ENCODE measurements around the gene CYP8B1.

CYP8B1 gene, protein sequence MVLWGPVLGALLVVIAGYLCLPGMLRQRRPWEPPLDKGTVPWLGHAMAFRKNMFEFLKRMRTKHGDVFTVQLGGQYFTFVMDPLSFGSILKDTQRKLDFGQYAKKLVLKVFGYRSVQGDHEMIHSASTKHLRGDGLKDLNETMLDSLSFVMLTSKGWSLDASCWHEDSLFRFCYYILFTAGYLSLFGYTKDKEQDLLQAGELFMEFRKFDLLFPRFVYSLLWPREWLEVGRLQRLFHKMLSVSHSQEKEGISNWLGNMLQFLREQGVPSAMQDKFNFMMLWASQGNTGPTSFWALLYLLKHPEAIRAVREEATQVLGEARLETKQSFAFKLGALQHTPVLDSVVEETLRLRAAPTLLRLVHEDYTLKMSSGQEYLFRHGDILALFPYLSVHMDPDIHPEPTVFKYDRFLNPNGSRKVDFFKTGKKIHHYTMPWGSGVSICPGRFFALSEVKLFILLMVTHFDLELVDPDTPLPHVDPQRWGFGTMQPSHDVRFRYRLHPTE

DNA sequence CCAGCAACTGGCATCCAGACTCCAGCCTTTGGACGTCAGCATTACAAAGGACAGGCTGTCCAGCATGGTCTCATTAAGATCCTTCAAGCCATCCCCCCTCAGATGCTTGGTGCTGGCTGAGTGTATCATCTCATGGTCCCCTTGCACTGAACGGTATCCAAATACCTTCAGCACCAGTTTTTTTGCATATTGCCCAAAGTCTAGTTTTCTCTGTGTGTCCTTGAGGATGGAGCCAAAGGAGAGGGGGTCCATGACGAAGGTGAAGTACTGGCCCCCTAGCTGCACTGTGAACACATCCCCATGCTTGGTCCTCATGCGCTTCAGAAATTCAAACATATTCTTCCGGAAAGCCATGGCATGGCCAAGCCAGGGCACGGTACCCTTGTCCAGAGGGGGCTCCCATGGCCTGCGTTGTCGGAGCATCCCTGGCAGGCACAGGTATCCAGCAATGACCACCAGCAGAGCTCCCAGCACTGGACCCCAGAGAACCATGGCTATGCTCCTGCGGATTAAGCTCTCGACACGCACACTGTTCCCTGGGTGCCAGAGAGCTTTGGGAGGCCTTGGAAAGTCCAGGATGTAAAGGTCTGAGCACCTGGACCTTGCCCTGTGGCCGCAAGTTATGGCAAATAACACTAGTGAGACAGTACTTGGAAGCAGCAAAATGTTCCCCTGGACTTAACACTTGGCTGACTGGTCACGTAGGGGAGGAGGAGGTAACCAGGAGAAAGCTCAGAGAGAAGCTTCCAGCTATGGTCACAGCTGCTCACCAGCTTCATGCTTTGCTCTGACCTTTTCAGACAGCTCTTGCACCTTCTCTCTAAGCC, at the start of gene CYP8B1:
Gene CYP8B1, minus strand, starts transcription at position 555 of the 827 bp plus-strand sequence. Its CDS starts 63 bp downstream, at position 492.
- Mint-ChIP-seq H3K36me3 (no peaks in the 10 kb centered on the region), H3K27ac (no peak within 1 kb of the TSS), H3K27me3 (no peaks in the 10 kb centered on the region), H3K4me1 (peaks cover 4% of the 10 kb centered on the region), H3K9me3 (no peaks in the 10 kb centered on the region), H3K4me3 (no peak within 1 kb of the TSS)

DNA sequence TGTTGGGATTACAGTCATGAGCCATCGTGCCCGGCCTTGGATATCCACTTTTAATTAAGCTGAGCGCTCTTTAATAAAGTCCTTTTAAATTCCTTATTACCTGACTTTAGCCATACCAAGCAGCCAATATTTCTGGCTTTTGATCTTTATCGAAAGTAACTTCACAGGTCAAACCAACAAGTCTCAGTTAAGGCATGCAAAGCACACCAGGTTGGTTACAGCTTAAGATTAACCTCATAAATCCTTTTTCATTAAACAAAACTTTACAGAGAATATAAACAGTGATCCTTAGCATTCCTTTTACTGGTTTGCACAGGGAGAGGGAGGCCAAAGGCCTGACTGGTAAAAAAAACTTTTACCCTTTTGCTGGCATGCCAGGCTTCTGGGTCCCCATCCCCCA, 47.9 kb upstream of the CYP8B1 start:
- Mint-ChIP-seq H3K4me1 (peaks cover 12% of the 10 kb centered on the region), H3K27ac (no peak overlapping the region), H3K4me3 (no peak overlapping the region), H3K9me3 (no peaks in the 10 kb centered on the region), H3K36me3 (peaks cover 2% of the 10 kb centered on the region), H3K27me3 (no peaks in the 10 kb centered on the region)

DNA sequence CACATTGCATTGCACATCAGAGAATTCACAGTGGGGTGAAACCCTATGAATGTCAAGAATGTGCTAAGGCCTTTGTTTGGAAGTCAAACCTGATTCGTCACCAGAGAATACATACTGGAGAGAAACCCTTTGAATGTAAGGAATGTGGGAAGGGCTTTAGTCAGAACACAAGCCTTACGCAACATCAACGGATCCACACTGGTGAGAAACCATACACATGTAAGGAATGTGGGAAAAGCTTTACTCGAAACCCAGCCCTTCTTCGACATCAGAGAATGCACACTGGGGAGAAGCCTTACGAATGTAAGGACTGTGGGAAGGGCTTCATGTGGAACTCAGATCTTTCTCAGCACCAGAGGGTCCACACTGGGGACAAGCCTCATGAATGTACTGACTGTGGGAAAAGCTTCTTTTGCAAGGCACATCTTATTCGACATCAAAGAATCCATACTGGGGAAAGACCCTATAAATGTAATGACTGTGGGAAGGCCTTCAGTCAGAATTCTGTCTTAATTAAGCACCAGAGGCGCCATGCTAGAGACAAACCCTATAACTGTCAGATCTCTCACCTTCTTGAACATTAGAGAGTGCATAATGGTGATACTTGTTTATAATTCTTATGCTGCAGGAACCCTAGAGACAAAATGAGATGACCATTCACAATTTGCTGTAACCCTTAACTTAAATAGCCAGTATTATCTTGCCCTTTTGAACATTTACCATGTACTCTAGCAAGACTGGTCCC, 39.3 kb upstream of the CYP8B1 start:
- H3K27me3 Mint-ChIP-seq, result no peaks in the 10 kb centered on the region
- no peaks in the 10 kb centered on the region for H3K4me1 Mint-ChIP-seq
- peaks cover 35% of the 10 kb centered on the region for H3K9me3 Mint-ChIP-seq
- H3K4me3 Mint-ChIP-seq, result no peak overlapping the region
- H3K27ac Mint-ChIP-seq, result no peak overlapping the region
- H3K36me3 Mint-ChIP-seq, result peaks cover 33% of the 10 kb centered on the region

DNA sequence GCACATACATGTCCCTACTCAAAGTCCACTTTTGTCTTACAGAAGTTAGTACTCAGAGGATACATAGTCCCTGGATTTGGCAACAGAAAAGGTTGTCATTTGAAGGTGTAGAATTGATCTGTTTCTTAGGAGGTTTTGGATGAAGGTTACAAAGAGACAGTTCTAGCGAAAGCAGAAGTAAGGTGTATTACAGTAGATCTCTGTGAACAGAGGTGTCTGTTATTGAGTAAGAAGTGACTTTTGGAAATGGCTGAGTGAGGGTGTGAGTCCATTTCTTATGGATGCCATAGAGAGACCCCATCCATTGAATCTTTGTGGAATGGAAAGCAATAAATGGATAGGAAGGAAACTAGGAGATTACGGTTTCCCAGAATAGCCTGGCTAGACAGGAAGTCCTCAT, 35.9 kb upstream of the CYP8B1 start:
- Mint-ChIP-seq H3K9me3 (peaks cover 28% of the 10 kb centered on the region), H3K27me3 (peaks cover 13% of the 10 kb centered on the region), H3K27ac (no peak overlapping the region), H3K4me3 (no peak overlapping the region), H3K4me1 (peaks cover 8% of the 10 kb centered on the region), H3K36me3 (peaks cover 30% of the 10 kb centered on the region)

DNA sequence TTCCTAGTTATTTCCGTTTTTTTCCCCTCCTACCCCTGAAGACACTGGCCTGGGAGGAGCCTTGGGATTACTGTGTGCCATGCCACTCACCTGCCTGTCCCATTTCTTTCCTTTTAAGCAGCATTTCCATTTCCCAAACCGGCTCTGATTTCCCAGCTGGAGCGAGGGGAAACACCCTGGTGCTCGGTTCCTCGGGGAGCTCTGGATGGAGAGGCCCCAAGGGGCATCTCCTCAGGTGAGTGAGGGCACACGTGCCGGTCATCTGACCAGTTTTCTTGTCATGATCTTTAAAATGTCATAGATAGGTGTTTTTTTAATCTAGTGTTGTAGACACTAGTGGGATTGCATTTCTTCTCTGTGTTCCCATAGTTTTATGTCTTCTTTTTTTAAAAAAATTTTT, 33.0 kb upstream of the CYP8B1 start:
- peaks cover 28% of the 10 kb centered on the region for H3K27me3 Mint-ChIP-seq
- H3K27ac Mint-ChIP-seq, result no peak overlapping the region
- no peak overlapping the region for H3K4me3 Mint-ChIP-seq
- H3K36me3 Mint-ChIP-seq, result peaks cover 17% of the 10 kb centered on the region
- peaks cover 21% of the 10 kb centered on the region for H3K9me3 Mint-ChIP-seq
- peaks cover 15% of the 10 kb centered on the region for H3K4me1 Mint-ChIP-seq

DNA sequence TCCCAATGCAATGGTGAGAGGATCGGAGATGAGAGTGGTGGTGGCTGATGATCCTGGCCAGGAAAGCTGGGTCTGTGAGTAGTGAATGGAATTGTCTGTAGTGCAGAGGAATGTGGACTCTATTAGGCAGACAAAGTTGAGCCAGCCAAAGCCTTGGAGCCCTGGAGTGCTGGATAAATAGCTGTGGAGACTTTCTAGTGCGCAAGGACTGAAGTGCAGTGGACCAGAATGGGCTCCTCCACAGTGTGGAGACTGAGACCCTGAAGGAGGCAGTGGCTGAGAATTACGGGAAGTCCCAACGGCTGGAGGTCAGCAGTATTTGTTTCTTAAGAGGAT, 31.1 kb upstream of the CYP8B1 start:
- Mint-ChIP-seq H3K4me3 (peak overlapping the region; percentile 5), H3K9me3 (peaks cover 15% of the 10 kb centered on the region), H3K4me1 (peaks cover 15% of the 10 kb centered on the region), H3K27ac (no peak overlapping the region), H3K36me3 (peaks cover 10% of the 10 kb centered on the region), H3K27me3 (peaks cover 34% of the 10 kb centered on the region)

DNA sequence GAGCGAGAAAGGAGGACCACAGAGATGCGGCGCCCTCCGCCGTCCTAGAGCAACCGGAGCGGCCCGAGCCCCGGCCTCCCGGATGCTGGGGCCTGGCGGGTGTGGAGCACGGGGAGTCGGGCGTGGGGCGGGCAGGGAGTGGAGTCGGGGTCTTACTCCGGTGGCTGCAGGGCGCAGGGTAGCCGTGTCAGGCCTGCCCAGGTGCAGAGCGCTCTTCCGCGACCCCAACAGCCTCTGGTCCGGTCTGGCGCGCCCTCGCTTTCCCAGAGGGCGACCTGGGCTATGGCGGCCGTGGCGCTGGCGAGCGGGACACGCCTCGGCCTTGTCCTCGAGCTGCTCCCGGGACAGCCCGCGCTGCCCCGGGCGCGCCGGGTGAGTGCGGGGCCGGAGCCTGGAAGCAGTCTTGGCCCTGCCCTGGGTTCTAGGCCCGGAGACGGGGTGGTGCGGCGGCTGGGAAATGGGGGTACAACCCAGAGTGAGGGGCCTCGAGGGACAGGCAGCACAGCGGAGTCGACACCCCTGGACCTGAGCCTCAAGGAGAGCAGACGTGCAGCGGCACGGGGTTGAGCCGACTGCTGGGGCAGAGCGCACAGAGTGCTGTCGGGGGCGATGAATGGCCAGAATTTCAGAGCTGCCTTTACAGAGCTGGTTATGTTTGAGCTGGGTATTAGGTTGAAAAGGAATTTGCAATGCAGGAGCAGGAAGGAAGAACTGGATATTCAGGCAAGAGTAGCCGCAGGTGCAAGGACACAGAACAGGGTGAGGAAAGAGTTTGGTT, 30.6 kb upstream of the CYP8B1 start, which contains the start of gene ZNF662:
Gene ZNF662, plus strand, starts transcription at position 73 of the 778 bp plus-strand sequence. CDS start 1,973 bp downstream, outside the sequence.
- peaks cover 10% of the 10 kb centered on the region for H3K36me3 Mint-ChIP-seq
- peak within 1 kb of the TSS; percentile 78 for H3K4me3 Mint-ChIP-seq
- peaks cover 15% of the 10 kb centered on the region for H3K4me1 Mint-ChIP-seq
- peaks cover 34% of the 10 kb centered on the region for H3K27me3 Mint-ChIP-seq
- H3K9me3 Mint-ChIP-seq, result peaks cover 15% of the 10 kb centered on the region
- H3K27ac Mint-ChIP-seq, result no peak within 1 kb of the TSS

DNA sequence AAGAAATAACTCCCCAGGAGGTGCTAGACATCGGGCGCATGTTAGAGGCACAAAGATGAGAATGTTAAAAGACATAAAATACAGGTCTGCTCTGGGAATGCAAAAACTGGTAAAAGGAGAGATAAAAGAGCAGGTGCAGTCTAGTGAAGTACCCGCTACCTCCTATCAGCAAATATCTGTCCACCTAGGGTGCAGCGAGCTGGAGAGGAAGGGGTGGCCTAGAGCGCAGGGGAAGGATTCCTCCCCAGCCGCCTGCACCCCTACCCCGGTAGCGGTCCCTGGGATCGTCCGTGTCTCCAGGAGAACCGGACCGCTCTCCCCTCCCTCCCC, 30.0 kb upstream of the CYP8B1 start:
- peak overlapping the region; percentile 78 for H3K4me3 Mint-ChIP-seq
- H3K9me3 Mint-ChIP-seq, result peaks cover 13% of the 10 kb centered on the region
- peaks cover 34% of the 10 kb centered on the region for H3K27me3 Mint-ChIP-seq
- peaks cover 15% of the 10 kb centered on the region for H3K4me1 Mint-ChIP-seq
- no peak overlapping the region for H3K27ac Mint-ChIP-seq
- H3K36me3 Mint-ChIP-seq, result peaks cover 10% of the 10 kb centered on the region

DNA sequence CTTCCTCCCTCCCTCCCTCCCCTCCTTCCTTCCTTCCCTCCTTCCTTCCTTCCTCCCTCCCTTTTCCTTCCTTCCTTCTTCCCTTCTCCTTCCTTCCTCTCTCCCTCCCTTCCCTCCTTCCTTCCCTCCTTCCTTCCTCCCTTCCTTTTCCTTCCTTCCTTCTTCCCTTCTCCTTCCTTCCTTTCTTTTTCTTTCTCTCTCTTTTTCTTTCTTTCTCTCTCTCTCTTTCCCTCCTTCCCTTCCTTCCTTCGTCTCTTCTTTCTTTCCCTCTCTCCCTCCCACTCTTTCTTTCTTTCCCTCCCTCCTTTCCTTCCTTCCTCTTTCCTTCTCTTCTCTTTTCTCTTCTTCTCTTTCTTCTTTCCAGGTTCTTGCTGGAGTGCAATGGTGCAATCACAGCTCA, 28.4 kb upstream of the CYP8B1 start:
- Mint-ChIP-seq H3K4me3 (no peak overlapping the region), H3K9me3 (peaks cover 8% of the 10 kb centered on the region), H3K27ac (no peak overlapping the region), H3K27me3 (peaks cover 34% of the 10 kb centered on the region), H3K4me1 (peaks cover 15% of the 10 kb centered on the region), H3K36me3 (peaks cover 5% of the 10 kb centered on the region)

DNA sequence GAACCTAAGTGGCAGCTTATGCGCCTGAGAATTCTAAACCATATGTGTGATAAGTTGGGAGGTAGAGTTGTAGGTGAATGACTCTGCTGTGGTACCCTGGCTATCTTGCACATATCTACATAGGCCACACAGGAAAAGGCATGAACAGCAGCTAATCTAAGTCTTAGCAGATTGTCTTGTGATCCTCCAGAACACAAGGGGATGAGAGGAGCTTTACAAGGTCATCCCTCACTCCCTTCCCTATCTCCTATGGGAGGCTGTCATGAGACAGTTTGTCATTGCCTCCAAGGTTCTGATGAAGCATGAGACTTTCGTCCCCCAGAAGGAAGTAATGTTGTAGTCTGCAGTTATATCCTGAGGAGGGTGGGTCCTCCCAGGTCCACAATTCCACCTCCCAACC, 26.6 kb upstream of the CYP8B1 start:
- Mint-ChIP-seq H3K27me3 (peaks cover 28% of the 10 kb centered on the region), H3K9me3 (peaks cover 8% of the 10 kb centered on the region), H3K27ac (no peak overlapping the region), H3K36me3 (peaks cover 5% of the 10 kb centered on the region), H3K4me3 (no peak overlapping the region), H3K4me1 (peaks cover 14% of the 10 kb centered on the region)

DNA sequence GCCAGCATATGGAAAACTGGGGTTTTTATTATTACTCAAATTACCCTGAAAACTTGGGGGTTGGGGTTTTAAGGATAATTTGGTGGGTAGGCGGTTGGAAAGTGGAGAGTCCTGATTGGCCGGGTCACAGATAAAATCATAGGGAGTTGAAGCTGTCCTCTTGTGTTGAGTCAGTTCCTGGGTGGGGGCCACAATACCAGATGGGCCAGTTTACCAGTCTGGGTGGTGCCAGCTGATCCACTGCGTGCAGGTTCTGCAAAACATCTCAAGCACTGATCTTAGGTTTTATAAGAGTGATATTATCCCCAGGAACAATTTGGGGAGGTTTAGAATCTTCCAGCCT, 25.4 kb upstream of the CYP8B1 start:
- Mint-ChIP-seq H3K36me3 (peaks cover 5% of the 10 kb centered on the region), H3K4me1 (peaks cover 5% of the 10 kb centered on the region), H3K27me3 (peaks cover 20% of the 10 kb centered on the region), H3K9me3 (peaks cover 8% of the 10 kb centered on the region), H3K27ac (no peak overlapping the region), H3K4me3 (no peak overlapping the region)

DNA sequence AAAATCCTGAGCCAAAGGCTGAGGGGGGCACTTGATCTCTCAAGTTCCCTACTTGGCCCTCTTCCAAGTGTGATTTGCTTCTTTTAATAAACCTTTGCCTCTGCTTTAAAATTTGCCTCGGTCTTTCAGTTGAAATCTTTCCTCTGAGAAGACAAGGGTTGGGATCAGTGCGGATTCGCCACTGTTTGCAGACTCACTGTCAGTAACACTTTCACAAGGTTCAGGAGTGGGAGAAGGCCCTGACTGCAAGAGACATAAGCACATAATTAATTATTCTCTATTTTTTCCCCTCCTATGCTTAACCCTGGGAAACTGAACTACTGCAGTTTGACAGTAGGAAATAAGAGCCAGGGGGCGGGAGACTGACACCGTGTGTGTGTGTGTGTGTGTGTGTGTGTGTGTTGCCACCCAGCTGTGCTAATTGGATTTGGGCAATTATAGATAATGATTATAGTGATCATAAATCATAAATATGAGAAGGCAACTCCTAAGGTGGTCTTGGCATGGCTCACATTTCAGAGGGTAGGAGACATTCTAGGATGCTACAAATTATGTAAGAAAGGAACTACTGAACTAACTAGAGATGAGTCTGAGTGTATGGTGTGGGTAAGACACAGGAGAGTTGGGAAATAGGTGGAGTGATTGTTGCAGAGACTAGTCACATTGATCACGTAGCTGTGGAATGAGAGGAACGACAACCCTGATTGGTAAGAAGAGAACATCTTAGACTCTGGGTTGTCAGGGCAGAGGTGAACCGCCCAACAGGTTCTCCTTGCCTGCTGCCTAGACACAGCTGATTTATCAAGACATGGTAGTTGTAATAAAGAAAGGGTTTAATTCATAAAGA, 24.8 kb upstream of the CYP8B1 start:
- no peak overlapping the region for H3K4me3 Mint-ChIP-seq
- H3K4me1 Mint-ChIP-seq, result peaks cover 1% of the 10 kb centered on the region
- H3K9me3 Mint-ChIP-seq, result peaks cover 8% of the 10 kb centered on the region
- peaks cover 4% of the 10 kb centered on the region for H3K36me3 Mint-ChIP-seq
- peaks cover 17% of the 10 kb centered on the region for H3K27me3 Mint-ChIP-seq
- H3K27ac Mint-ChIP-seq, result no peak overlapping the region

DNA sequence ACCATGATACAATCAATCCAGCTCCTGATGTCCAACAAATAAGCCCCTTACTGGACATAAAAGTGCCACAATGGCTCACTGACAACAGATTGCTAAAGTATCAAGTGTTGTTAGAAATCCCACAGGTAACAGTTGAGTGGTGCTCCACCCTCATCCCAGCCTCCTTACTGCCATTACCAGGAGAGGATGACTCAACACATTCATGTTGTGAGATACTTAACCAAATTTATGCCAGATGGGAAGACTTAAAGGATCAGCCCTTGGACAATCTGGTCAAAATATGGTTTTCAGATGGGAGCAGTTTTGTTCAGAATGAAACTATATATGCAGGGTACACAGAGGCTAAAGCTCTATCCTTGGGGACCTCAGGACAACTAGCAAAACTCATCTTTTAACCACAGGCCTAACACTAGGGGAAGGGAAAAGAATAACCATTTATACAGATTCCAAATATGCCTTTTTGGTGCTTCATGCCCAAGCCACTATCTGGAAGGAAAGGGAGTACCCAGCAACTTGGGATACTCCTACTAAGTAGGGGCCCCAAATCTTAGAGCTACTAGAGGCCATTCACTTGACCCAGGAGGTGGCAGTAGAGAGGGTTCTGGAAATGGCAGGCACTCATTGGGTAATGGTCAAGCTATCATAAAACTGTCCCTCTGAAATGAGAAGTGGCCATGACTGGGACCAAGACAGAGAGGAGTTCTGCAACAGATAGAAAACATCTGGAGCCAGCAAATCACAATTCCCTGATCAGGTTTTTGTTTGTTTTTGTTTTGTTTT, 23.4 kb upstream of the CYP8B1 start:
- Mint-ChIP-seq H3K4me1 (no peaks in the 10 kb centered on the region), H3K36me3 (no peaks in the 10 kb centered on the region), H3K27ac (no peak overlapping the region), H3K27me3 (peaks cover 7% of the 10 kb centered on the region), H3K9me3 (peaks cover under 1% of the 10 kb centered on the region), H3K4me3 (no peak overlapping the region)

DNA sequence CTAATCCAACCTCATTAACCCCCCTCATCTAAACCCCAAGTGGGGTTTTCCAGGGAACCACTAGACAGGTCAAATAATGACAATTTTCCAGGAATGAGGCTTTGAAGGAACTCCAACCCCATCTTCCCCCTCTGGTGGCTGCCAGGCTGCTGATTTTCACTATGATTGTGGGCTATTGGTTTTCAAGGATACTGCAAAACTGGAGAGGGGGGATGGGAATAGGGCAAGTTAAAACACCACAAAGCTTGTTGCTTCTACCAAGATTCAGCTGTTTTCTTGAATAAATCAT, 19.8 kb upstream of the CYP8B1 start:
- Mint-ChIP-seq H3K36me3 (no peaks in the 10 kb centered on the region), H3K4me1 (no peaks in the 10 kb centered on the region), H3K4me3 (no peak overlapping the region), H3K27ac (no peak overlapping the region), H3K27me3 (no peaks in the 10 kb centered on the region), H3K9me3 (no peaks in the 10 kb centered on the region)
